ENCODE measurements around the gene MANBA. TPM values are rescaled to one million over a fixed set of nuclear protein-coding genes. Genes with fewer than 3 reads are reported as not detected.

Gene MANBA
- total RNA-seq, 1 experiment from 2014 or later = 21.4 TPM

DNA sequence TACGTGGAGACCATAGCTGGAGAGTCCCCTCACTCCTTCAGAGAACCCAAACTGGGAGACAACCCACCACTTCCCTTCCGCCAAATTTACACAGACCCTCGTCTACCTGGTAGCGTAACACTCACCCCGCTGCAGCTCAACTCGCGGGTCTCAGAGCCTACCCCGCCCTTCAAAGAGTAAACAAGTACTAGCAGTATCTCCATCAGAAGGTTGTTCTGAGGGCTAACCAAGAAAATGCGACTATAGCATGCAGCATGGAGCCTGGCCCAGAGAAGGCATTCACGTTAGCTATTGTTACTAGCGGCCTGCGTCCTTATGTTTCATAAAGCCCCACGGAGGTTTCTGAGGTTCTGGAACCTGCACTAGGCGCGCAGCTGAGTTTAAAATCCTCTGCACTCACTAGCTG is 531 bp upstream of the MANBA start:
- Histone ChIP-seq H2BK12ac (ENCODE audit: insufficient read length, low read depth, low read length) (no peak overlapping the region), H3K4ac (ENCODE audit: low read depth, low read length) (no peak overlapping the region), H3K9me3 (ENCODE audit: control insufficient read depth, low read depth, low read length) (no peaks in the 10 kb centered on the region), H3K14ac (ENCODE audit: insufficient read depth, low read length) (peak overlapping the region; percentile 41; the same call in 1 of the 2 replicates), H3K23me2 (ENCODE audit: insufficient read length, low read depth, low read length, poor library complexity, severe bottlenecking) (peaks cover 14% of the 10 kb centered on the region), H3K4me2 (ENCODE audit: insufficient read depth, insufficient read length, low read length) (peak overlapping the region; percentile 99), H3T11ph (ENCODE audit: low read length) (no peak overlapping the region), H3K27ac (ENCODE audit: insufficient read length, low read depth, low read length) (no peak overlapping the region), H3K4me1 (ENCODE audit: insufficient read depth, low read length) (no peaks in the 10 kb centered on the region), H4K5ac (ENCODE audit: insufficient read length, low read depth, low read length) (no peak overlapping the region), H3K79me1 (ENCODE audit: insufficient read depth, low read depth, low read length, poor library complexity, severe bottlenecking) (peaks cover 2% of the 10 kb centered on the region), H4K20me1 (ENCODE audit: control insufficient read depth, insufficient read depth, insufficient read length) (no peaks in the 10 kb centered on the region), H3K23ac (ENCODE audit: insufficient read length, low read depth, low read length) (no peak overlapping the region), H3K56ac (ENCODE audit: insufficient read length, low read depth, low read length) (no peak overlapping the region), H2AK5ac (ENCODE audit: insufficient read length, low read length) (no peak overlapping the region), H2AFZ (ENCODE audit: low read length) (peak overlapping the region; percentile 79), H3K18ac (ENCODE audit: insufficient read length, low read depth, low read length) (peak overlapping the region; percentile 12), H2BK5ac (ENCODE audit: insufficient read length, low read length) (no peak overlapping the region), H3K79me2 (ENCODE audit: insufficient read depth, low read length) (peaks cover 10% of the 10 kb centered on the region; the same call in 1 of the 2 replicates), H2BK20ac (ENCODE audit: low read depth, low read length, poor library complexity, severe bottlenecking) (no peak overlapping the region), H4K8ac (replicated peaks; ENCODE audit: insufficient read length, low read depth, low read length) (no peak overlapping the region), H4K91ac (ENCODE audit: insufficient read length, low read depth, low read length) (no peak overlapping the region), H3K9ac (ENCODE audit: extremely low read depth, insufficient read length, low read length) (peak overlapping the region; percentile 41), H2BK15ac (ENCODE audit: low read depth, low read length) (no peak overlapping the region), H3K27me3 (ENCODE audit: insufficient read depth, low read length) (no peaks in the 10 kb centered on the region), H2BK120ac (ENCODE audit: low read depth, low read length, poor library complexity, severe bottlenecking) (no peak overlapping the region)
- H3K4me3 Mint-ChIP-seq = peak overlapping the region; percentile 88 to 96
- no peak for DNase-seq
- H3K27me3 Mint-ChIP-seq (ENCODE audit: low read depth) = peaks cover 6% of the 10 kb centered on the region
- peaks cover 26% of the 10 kb centered on the region in 2 experiments for H3K4me1 Mint-ChIP-seq
- H3K36me3 Mint-ChIP-seq (ENCODE audit: insufficient read depth in 1 of 3, low read depth in 3 of 3) = peaks cover 4 to 12% (median 6%) of the 10 kb centered on the region in 3 experiments
- WGBS (ENCODE audit: extremely low coverage, insufficient read length, low lambda C conversion rate) = no CpG with 5 or more reads among the region's 15 CpGs
- no peak for TF ChIP-seq CTCF (conservative IDR thresholded peaks at IDR 0.05)
- H3K9me3 Mint-ChIP-seq = peaks cover 7 to 14% of the 10 kb centered on the region in 2 experiments; a peak in 4 of 5 replicates
- peak overlapping the region in 2 of 3 experiments; percentile 86 to 95; a peak in 4 of 7 replicates for H3K27ac Mint-ChIP-seq
